ENCODE results near the gene IGF1. TPM values are rescaled to one million over a fixed set of nuclear protein-coding genes. Genes with fewer than 3 reads are reported as not detected.

Gene IGF1
- total and polyA plus RNA-seq, 10 of the 15 experiments (the other 5 are each of a cell fraction or from before 2014, with no cell fraction given), result 2.4 to 9.2 (median 3.5) TPM

DNA sequence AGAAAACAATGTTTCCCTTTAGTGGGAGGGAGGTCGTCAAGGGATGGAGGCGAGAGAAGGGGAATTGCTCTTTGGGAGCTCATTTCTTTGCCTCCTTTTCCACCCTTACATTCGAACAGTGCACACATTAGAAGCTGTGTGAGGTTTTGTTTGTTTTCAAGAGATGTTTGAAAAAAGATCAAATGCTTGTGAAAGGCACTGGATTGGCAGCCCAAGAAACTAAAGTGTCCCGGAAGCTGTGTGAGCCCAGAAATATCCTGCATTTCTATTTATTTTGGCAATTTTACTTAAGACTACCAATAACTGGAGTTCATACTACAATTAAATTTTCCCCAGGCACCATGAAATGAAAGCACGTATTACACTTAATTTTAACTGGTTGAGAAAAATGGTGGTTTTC lies 67.0 kb downstream of the IGF1 start:
- no peak overlapping the region for H3K27ac ChIP-seq (ENCODE audit: control insufficient read depth, insufficient read depth)
- no peaks in the 10 kb centered on the region for H3K27me3 ChIP-seq (replicated peaks in 1 of 2; ENCODE audit: control insufficient read depth in 2 of 2, insufficient read depth in 2 of 2, low read length in 1 of 2)
- no peaks in the 10 kb centered on the region for H3K4me1 ChIP-seq (ENCODE audit: control insufficient read depth, insufficient read depth, low read length)
- CTCF ChIA-PET, result interaction anchor here (0.7 to 1.0 kb wide), 3 partner anchors 9 to 762 kb away, joined by 3 to 4 read pairs (median 3); no protein-coding TSS in a partner anchor
- RAD21 ChIA-PET (ENCODE audit: unreplicated experiment), result no interaction called here
- POLR2A ChIA-PET, result no interaction called here
- ATAC-seq (no peak), DNase-seq (ENCODE audit: low read depth, low spot score) (no peak), FAIRE-seq (no peak)
- H3K79me2 ChIP-seq (ENCODE audit: control insufficient read depth, insufficient read depth, low read length), result no peaks in the 10 kb centered on the region
- no TSS peak for BruUV-seq (replicated peaks)
- SMC1A ChIA-PET (ENCODE audit: uncharacterized antibody, unreplicated experiment), result interaction anchor here (0.6 to 1.5 kb wide), 5 partner anchors 8 to 34 kb away, joined by 3 to 5 read pairs (median 3); no protein-coding TSS in a partner anchor
- H2AFZ ChIP-seq (ENCODE audit: control insufficient read depth, low read depth, low read length), result no peak overlapping the region
- no peak overlapping the region for H3K9ac ChIP-seq (ENCODE audit: control insufficient read depth, insufficient read depth, low read length)
- no peaks in the 10 kb centered on the region; a peak in 1 of 4 replicates for H3K36me3 ChIP-seq (ENCODE audit: control insufficient read depth in 2 of 2, insufficient read depth in 2 of 2, low read length in 1 of 2)
- no peak overlapping the region for H3K4me2 ChIP-seq (ENCODE audit: control insufficient read depth, insufficient read depth)
- no peaks in the 10 kb centered on the region; the same call in 1 of the 2 replicates for H4K20me1 ChIP-seq (ENCODE audit: control insufficient read depth, insufficient read depth)
- 62% methylated on average over 5 of the region's 5 CpGs for WGBS (ENCODE audit: insufficient coverage, insufficient replicate concordance, low lambda C conversion rate, missing lambda C conversion rate)
- in situ Hi-C loops (cut with MboI), result no loop called here
- H3K9me3 ChIP-seq (replicated peaks; ENCODE audit: control insufficient read depth, insufficient read depth, low read length), result no peaks in the 10 kb centered on the region
- intact Hi-C loops (cut with micrococcal nuclease; ENCODE audit: unreplicated experiment), result no loop called here
- H3K4me3 ChIP-seq, result no peak overlapping the region
- TF ChIP-seq, protein P1, sequence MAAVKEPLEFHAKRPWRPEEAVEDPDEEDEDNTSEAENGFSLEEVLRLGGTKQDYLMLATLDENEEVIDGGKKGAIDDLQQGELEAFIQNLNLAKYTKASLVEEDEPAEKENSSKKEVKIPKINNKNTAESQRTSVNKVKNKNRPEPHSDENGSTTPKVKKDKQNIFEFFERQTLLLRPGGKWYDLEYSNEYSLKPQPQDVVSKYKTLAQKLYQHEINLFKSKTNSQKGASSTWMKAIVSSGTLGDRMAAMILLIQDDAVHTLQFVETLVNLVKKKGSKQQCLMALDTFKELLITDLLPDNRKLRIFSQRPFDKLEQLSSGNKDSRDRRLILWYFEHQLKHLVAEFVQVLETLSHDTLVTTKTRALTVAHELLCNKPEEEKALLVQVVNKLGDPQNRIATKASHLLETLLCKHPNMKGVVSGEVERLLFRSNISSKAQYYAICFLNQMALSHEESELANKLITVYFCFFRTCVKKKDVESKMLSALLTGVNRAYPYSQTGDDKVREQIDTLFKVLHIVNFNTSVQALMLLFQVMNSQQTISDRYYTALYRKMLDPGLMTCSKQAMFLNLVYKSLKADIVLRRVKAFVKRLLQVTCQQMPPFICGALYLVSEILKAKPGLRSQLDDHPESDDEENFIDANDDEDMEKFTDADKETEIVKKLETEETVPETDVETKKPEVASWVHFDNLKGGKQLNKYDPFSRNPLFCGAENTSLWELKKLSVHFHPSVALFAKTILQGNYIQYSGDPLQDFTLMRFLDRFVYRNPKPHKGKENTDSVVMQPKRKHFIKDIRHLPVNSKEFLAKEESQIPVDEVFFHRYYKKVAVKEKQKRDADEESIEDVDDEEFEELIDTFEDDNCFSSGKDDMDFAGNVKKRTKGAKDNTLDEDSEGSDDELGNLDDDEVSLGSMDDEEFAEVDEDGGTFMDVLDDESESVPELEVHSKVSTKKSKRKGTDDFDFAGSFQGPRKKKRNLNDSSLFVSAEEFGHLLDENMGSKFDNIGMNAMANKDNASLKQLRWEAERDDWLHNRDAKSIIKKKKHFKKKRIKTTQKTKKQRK (IDR thresholded peaks at IDR 0.05; ENCODE audit: low read depth, low read length), result no peak
- TF ChIP-seq SMAD1 (IDR thresholded peaks at IDR 0.05; ENCODE audit: low read depth, partially characterized antibody) (no peak), MTA2 (IDR thresholded peaks at IDR 0.05; ENCODE audit: low read depth) (no peak), MYB (IDR thresholded peaks at IDR 0.05; ENCODE audit: borderline replicate concordance, low read depth, low read length) (no peak), KLF5 (IDR thresholded peaks at IDR 0.05; ENCODE audit: partially characterized antibody) (no peak), RFX5 (IDR thresholded peaks at IDR 0.05; ENCODE audit: low read depth, low read length) (no peak), ZNF217 (IDR thresholded peaks at IDR 0.05) (no peak), NRF1 (conservative IDR thresholded peaks at IDR 0.05; ENCODE audit: low read depth, low read length) (no peak), TCF3 (IDR thresholded peaks at IDR 0.05; ENCODE audit: borderline replicate concordance, insufficient read depth, low read depth, low read length) (no peak), SUPT20H (IDR thresholded peaks at IDR 0.05; ENCODE audit: borderline replicate concordance, control insufficient read depth, low read depth, low read length) (no peak), NFYA (IDR thresholded peaks at IDR 0.05; ENCODE audit: borderline replicate concordance, low read depth, low read length) (no peak), JUNB (IDR thresholded peaks at IDR 0.05) (no peak), TARDBP (IDR thresholded peaks at IDR 0.05; ENCODE audit: borderline replicate concordance) (no peak)
- TF ChIP-seq, protein P2, sequence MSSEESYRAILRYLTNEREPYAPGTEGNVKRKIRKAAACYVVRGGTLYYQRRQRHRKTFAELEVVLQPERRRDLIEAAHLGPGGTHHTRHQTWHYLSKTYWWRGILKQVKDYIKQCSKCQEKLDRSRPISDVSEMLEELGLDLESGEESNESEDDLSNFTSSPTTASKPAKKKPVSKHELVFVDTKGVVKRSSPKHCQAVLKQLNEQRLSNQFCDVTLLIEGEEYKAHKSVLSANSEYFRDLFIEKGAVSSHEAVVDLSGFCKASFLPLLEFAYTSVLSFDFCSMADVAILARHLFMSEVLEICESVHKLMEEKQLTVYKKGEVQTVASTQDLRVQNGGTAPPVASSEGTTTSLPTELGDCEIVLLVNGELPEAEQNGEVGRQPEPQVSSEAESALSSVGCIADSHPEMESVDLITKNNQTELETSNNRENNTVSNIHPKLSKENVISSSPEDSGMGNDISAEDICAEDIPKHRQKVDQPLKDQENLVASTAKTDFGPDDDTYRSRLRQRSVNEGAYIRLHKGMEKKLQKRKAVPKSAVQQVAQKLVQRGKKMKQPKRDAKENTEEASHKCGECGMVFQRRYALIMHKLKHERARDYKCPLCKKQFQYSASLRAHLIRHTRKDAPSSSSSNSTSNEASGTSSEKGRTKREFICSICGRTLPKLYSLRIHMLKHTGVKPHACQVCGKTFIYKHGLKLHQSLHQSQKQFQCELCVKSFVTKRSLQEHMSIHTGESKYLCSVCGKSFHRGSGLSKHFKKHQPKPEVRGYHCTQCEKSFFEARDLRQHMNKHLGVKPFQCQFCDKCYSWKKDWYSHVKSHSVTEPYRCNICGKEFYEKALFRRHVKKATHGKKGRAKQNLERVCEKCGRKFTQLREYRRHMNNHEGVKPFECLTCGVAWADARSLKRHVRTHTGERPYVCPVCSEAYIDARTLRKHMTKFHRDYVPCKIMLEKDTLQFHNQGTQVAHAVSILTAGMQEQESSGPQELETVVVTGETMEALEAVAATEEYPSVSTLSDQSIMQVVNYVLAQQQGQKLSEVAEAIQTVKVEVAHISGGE (CRISPR knock-in tag; IDR thresholded peaks at IDR 0.05), result no peak
- TF ChIP-seq, protein P3, sequence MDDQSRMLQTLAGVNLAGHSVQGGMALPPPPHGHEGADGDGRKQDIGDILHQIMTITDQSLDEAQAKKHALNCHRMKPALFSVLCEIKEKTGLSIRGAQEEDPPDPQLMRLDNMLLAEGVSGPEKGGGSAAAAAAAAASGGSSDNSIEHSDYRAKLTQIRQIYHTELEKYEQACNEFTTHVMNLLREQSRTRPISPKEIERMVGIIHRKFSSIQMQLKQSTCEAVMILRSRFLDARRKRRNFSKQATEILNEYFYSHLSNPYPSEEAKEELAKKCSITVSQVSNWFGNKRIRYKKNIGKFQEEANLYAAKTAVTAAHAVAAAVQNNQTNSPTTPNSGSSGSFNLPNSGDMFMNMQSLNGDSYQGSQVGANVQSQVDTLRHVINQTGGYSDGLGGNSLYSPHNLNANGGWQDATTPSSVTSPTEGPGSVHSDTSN (IDR thresholded peaks at IDR 0.05; ENCODE audit: insufficient replicate concordance, low read depth, low read length), result no peak
- TF ChIP-seq, protein P4, sequence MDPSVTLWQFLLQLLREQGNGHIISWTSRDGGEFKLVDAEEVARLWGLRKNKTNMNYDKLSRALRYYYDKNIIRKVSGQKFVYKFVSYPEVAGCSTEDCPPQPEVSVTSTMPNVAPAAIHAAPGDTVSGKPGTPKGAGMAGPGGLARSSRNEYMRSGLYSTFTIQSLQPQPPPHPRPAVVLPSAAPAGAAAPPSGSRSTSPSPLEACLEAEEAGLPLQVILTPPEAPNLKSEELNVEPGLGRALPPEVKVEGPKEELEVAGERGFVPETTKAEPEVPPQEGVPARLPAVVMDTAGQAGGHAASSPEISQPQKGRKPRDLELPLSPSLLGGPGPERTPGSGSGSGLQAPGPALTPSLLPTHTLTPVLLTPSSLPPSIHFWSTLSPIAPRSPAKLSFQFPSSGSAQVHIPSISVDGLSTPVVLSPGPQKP (IDR thresholded peaks at IDR 0.05; ENCODE audit: low read depth, low read length), result no peak
